Keratinocyte (primary cell): ENCODE results near the gene DNAJC11. TPM values are rescaled to one million over a fixed set of nuclear protein-coding genes. Genes with fewer than 3 reads are reported as not detected.

Experiments used
- DNase-seq: peaks from one replicate; pipeline ENCODE4 v3.0.0-alpha.2; 2011; ENCODE audit warnings: low read depth, missing footprints, low spot score
- FAIRE-seq: peaks from 2 replicates; lab custom pipeline; 2011; peaks lifted over from hg19 to GRCh38; lab: Jason Lieb, UNC
- H2AFZ ChIP-seq: 2 replicates; pipeline ENCODE4 v1.6.0; 2012; ENCODE audit warnings: low read length, control low read depth, inconsistent platforms; ENCODE audit not compliant: control insufficient read depth
- H3K27ac ChIP-seq: 2 replicates; pipeline ENCODE4 v1.5.1; 2011; ENCODE audit warnings: low read length; ENCODE audit not compliant: control insufficient read depth, insufficient read depth
- H3K27me3 ChIP-seq: 3 replicates; pipeline ENCODE4 v1.6.0; 2011; ENCODE audit warnings: low read length; ENCODE audit not compliant: control insufficient read depth, insufficient read depth; ENCODE audit errors: extremely low read depth
- H3K36me3 ChIP-seq, 2 experiments: 2 replicates in 1 of 2; 3 replicates in 1 of 2; pipeline ENCODE4 v1.5.1; 2011; ENCODE audit warnings: low read length in 2 of 2, mild to moderate bottlenecking in 1 of 2; ENCODE audit not compliant: control insufficient read depth in 2 of 2, insufficient read depth in 2 of 2; ENCODE audit errors: extremely low read depth in 1 of 2
- H3K4me1 ChIP-seq: 3 replicates; pipeline ENCODE4 v1.5.1; 2011; ENCODE audit warnings: low read length; ENCODE audit not compliant: control insufficient read depth, insufficient read depth; ENCODE audit errors: extremely low read depth
- H3K4me2 ChIP-seq: 3 replicates; pipeline ENCODE4 v1.6.0; 2011; ENCODE audit warnings: low read depth, low read length; ENCODE audit not compliant: control insufficient read depth, insufficient read depth; ENCODE audit errors: extremely low read depth
- H3K4me3 ChIP-seq, 3 experiments: fragments of 200-600 bp in 1 of 3; sonication (generic) in 1 of 3; 2 replicates in 2 of 3; 3 replicates in 1 of 3; pipeline ENCODE4 v1.5.1; 2011 to 2016; ENCODE audit warnings: low read length in 3 of 3, mild to moderate bottlenecking in 3 of 3, control low read depth in 2 of 3, inconsistent platforms in 1 of 3, low read depth in 1 of 3, mixed read lengths in 1 of 3, mixed run types in 1 of 3, moderate library complexity in 1 of 3; ENCODE audit not compliant: control insufficient read depth in 2 of 3, insufficient read depth in 2 of 3; ENCODE audit errors: extremely low read depth in 1 of 3
- H3K79me2 ChIP-seq: 2 replicates; pipeline ENCODE4 v1.6.0; 2012; ENCODE audit warnings: low read length; ENCODE audit not compliant: control insufficient read depth, insufficient read depth
- H3K9ac ChIP-seq: 3 replicates; pipeline ENCODE4 v1.6.0; 2011; ENCODE audit warnings: low read length; ENCODE audit not compliant: control insufficient read depth, insufficient read depth; ENCODE audit errors: extremely low read depth
- H3K9me1 ChIP-seq: 3 replicates; pipeline ENCODE4 v1.6.0; 2011; ENCODE audit warnings: low read length; ENCODE audit not compliant: control insufficient read depth, insufficient read depth; ENCODE audit errors: extremely low read depth
- H3K9me3 ChIP-seq: 2 replicates; pipeline ENCODE4 v1.5.1; 2012; ENCODE audit warnings: low read depth, low read length; ENCODE audit not compliant: control insufficient read depth
- H4K20me1 ChIP-seq: 3 replicates; pipeline ENCODE4 v1.6.0; 2011; ENCODE audit warnings: low read length; ENCODE audit not compliant: control insufficient read depth, insufficient read depth; ENCODE audit errors: extremely low read depth
- CTCF ChIP-seq, 3 experiments: IDR thresholded peaks in 1 of 3; conservative IDR thresholded peaks in 1 of 3; optimal IDR thresholded peaks in 1 of 3; 2 replicates in 2 of 3; 3 replicates in 1 of 3; pipeline versions ENCODE3 to v1.5.1; 2011; ENCODE audit warnings: low read length in 3 of 3, mild to moderate bottlenecking in 3 of 3, moderate library complexity in 2 of 3, control low read depth in 1 of 3, inconsistent platforms in 1 of 3; ENCODE audit not compliant: insufficient read depth in 2 of 3; ENCODE audit errors: extremely low read depth in 1 of 3
- EZH2 ChIP-seq: IDR thresholded peaks from one replicate; pipeline ENCODE4 v1.6.1; 2012; ENCODE audit warnings: inconsistent platforms, mild to moderate bottlenecking, low read length, moderate library complexity
- dilution Hi-C: fragments of 300-500 bp; cut with MboI; formaldehyde crosslinking; loops from one replicate; pipeline ENCODE4 v1.7.0; 2020; ENCODE audit warnings: low sequenced_read_pairs; ENCODE audit not compliant: extremely low pct_ligation_motif_present
- polyA plus RNA-seq, 5 experiments: library from polyadenylated mRNA; depleted of rRNA in 3 of 5; stranded (reverse) in 3 of 5; stranded (forward) in 1 of 5; unstranded in 1 of 5; fragments of >200 nt; gene quantifications; 1 replicate in 1 of 5; 2 replicates in 3 of 5; 3 replicates in 1 of 5; pipeline versions ENCODE4 v1.2.1 to v1.2.3, GENCODE V29; 2011 to 2012; ENCODE audit warnings: missing spikeins in 2 of 5, low read depth in 1 of 5, low replicate concordance in 1 of 5

DNAJC11 gene
- polyA plus RNA-seq, 1 donor (not counting 4 experiments of a cell fraction or from before 2014, with no cell fraction given), result 40.8 TPM

DNA sequence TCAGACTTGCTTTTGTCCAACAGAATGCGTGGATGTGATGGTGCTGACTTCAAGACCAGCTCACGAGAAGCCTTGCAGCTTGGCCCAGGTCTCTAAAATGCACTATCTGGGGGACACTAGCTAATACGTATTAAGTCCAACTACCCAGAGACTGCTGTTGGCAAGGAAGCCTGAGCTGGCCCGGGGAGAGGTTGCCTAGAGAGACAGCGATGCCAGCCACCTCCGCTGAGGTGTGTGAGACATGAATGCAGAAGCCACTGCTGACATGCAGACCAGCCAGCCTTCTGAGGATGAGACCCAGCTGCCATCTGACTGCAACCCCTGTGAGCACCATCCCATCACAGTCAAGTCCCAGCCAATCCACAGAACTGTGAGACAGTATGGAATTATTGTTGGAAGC, 44.5 kb downstream of the DNAJC11 start:
- H3K9ac ChIP-seq, result no peak overlapping the region
- no peak for FAIRE-seq

DNA sequence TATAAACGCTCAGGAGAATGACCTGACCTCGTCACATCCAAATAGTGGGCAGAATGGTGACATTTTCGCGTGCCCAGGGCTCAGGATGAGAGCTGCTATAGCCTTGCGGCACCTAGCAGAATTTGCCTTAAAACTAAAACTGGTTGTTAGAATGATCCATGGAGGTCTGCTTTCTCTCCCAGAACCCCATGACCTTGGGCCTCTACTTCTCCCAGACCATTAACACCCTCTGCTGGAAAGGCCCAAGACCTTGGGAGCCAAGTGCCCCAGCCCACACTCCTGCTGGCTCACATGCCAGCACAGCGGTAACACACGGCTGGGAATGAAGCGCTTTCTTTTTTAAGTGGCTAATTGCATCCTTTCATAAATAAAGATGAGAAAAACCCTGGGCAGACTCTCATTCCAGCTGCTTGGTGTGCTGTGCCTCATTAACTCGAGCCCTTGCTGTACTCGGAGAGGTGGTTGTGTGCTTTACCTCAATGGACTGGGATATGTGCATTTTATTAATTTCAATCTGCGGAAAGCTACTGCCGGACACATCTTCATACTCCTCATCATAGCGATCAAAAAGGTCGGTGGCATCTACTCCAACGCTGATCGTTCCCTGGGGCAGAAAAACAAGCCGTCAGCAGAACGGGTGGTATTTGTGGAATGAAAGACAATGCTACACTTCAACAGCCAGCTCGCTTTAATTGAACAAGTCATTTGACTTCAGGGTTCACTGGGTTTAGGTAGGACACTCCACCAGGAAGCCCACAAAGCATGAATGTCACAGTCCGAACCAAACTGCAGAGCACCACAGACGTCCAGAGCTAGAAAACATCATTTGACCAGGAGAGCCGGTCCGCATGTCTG, 48.0 kb downstream of the DNAJC11 start:
- Histone ChIP-seq H3K4me2 (no peak overlapping the region), H3K27ac (no peak overlapping the region), H3K27me3 (no peaks in the 10 kb centered on the region), H3K36me3 (peaks cover 10 to 27% of the 10 kb centered on the region in 2 experiments), H3K9me1 (no peaks in the 10 kb centered on the region), H3K4me1 (no peaks in the 10 kb centered on the region), H3K4me3 (no peak overlapping the region), H3K9me3 (no peaks in the 10 kb centered on the region), H4K20me1 (no peaks in the 10 kb centered on the region), H3K79me2 (peaks cover 3% of the 10 kb centered on the region), H2AFZ (no peak overlapping the region), H3K9ac (no peak overlapping the region)
- dilution Hi-C loops, result no loop called here
- DNase-seq, result no peak
- no peak for TF ChIP-seq CTCF (optimal IDR thresholded peaks at IDR 0.05 in 1 of 3, IDR thresholded peaks at IDR 0.05 in 1 of 3, conservative IDR thresholded peaks at IDR 0.05 in 1 of 3; ENCODE audit: extremely low read depth in 1 of 3, insufficient read depth in 2 of 3, low read length in 3 of 3)
- TF ChIP-seq EZH2, result no peak
- no peak for FAIRE-seq

More for the DNA sequence above, 44.5 kb downstream of the DNAJC11 start:
- peaks cover 0 to 21% of the 10 kb centered on the region in 2 experiments for H3K36me3 ChIP-seq
- H2AFZ ChIP-seq, result no peak overlapping the region
- H3K4me3 ChIP-seq, result no peak overlapping the region
- no peaks in the 10 kb centered on the region for H3K27me3 ChIP-seq
- no peak overlapping the region for H3K27ac ChIP-seq
- H3K9me3 ChIP-seq, result no peaks in the 10 kb centered on the region
- TF ChIP-seq CTCF (optimal IDR thresholded peaks at IDR 0.05 in 1 of 3, IDR thresholded peaks at IDR 0.05 in 1 of 3, conservative IDR thresholded peaks at IDR 0.05 in 1 of 3; ENCODE audit: extremely low read depth in 1 of 3, insufficient read depth in 2 of 3, low read length in 3 of 3) (no peak), EZH2 (no peak)
- peaks cover 10% of the 10 kb centered on the region for H3K79me2 ChIP-seq
- DNase-seq, result no peak
- H4K20me1 ChIP-seq, result no peaks in the 10 kb centered on the region
- dilution Hi-C loops, result no loop called here
- H3K4me1 ChIP-seq, result no peaks in the 10 kb centered on the region
- H3K4me2 ChIP-seq, result no peak overlapping the region
- H3K9me1 ChIP-seq, result peaks cover 4% of the 10 kb centered on the region
